GM23338 (cell line): ENCODE data around the gene SPI1. TPM values are rescaled to one million over a fixed set of nuclear protein-coding genes. Genes with fewer than 3 reads are reported as not detected.
A peak's percentile ranks its signal among the peaks of the same experiment; 100 is the strongest.

Experiments
- ATAC-seq: fragments of 200-7000 bp; cut with Tn5 transposase; 3 replicates; pipeline ENCODE4 v1.9.1; 2020
- DNase-seq: peaks from one replicate; pipeline ENCODE4 v3.0.0-alpha.2; 2015; ENCODE audit warnings: low spot score
- H2AFZ ChIP-seq: fragments of 200-600 bp; sonication (generic); 2 replicates; pipeline ENCODE4 v1.8.0; 2016; ENCODE audit warnings: antibody characterized with exemption, mild to moderate bottlenecking, moderate library complexity
- H3F3A ChIP-seq: fragments of 200-600 bp; sonication (generic); replicated peaks from 2 replicates; pipeline ENCODE4 v1.8.0; 2017; ENCODE audit warnings: antibody characterized with exemption, mixed run types, low read depth
- H3K27ac ChIP-seq: fragments of 200-600 bp; sonication (generic); 2 replicates; pipeline ENCODE4 v1.6.1; 2016; ENCODE audit warnings: low read depth
- H3K27me3 ChIP-seq: fragments of 200-600 bp; sonication (generic); 2 replicates; pipeline ENCODE4 v1.8.0; 2016; ENCODE audit warnings: mild to moderate bottlenecking, mixed run types, moderate library complexity; ENCODE audit not compliant: insufficient read depth
- H3K36me3 ChIP-seq: fragments of 200-600 bp; sonication (generic); 2 replicates; pipeline ENCODE4 v1.8.0; 2016; ENCODE audit warnings: mild to moderate bottlenecking; ENCODE audit not compliant: insufficient read depth
- H3K4me1 ChIP-seq: fragments of 200-600 bp; sonication (generic); 2 replicates; pipeline ENCODE4 v1.8.0; 2016; ENCODE audit warnings: mild to moderate bottlenecking, moderate library complexity; ENCODE audit not compliant: insufficient read depth
- H3K4me2 ChIP-seq: fragments of 200-600 bp; sonication (generic); 2 replicates; pipeline ENCODE4 v1.7.1; 2017; ENCODE audit warnings: mixed run types
- H3K4me3 ChIP-seq: fragments of 200-600 bp; sonication (generic); 2 replicates; pipeline ENCODE4 v1.6.1; 2016; ENCODE audit warnings: mixed run types
- H3K79me2 ChIP-seq: fragments of 200-600 bp; sonication (generic); replicated peaks from 2 replicates; pipeline ENCODE4 v1.8.0; 2017; ENCODE audit warnings: mild to moderate bottlenecking; ENCODE audit not compliant: insufficient read depth
- H3K9me2 ChIP-seq: fragments of 200-600 bp; sonication (generic); 2 replicates; pipeline ENCODE4 v1.8.0; 2017; ENCODE audit not compliant: insufficient read depth
- H4K20me1 ChIP-seq: fragments of 200-600 bp; sonication (generic); replicated peaks from 2 replicates; pipeline ENCODE4 v1.8.0; 2017; ENCODE audit warnings: mild to moderate bottlenecking; ENCODE audit not compliant: insufficient read depth
- H3K27ac Mint-ChIP-seq: 2 replicates; pipeline ENCODE4 v1.8.0; 2020; ENCODE audit warnings: inconsistent platforms, mild to moderate bottlenecking, moderate library complexity, mixed read lengths
- H3K27me3 Mint-ChIP-seq: 3 replicates; pipeline ENCODE4 v1.8.0; 2022; ENCODE audit warnings: low read depth, mild to moderate bottlenecking, moderate library complexity, mixed read lengths, inconsistent platforms; ENCODE audit not compliant: insufficient read depth, poor library complexity
- H3K36me3 Mint-ChIP-seq: 3 replicates; pipeline ENCODE4 v1.8.0; 2021; ENCODE audit warnings: low read depth, mild to moderate bottlenecking, inconsistent platforms, moderate library complexity, mixed read lengths
- H3K4me1 Mint-ChIP-seq: 3 replicates; pipeline ENCODE4 v1.8.0; 2020; ENCODE audit warnings: mild to moderate bottlenecking, inconsistent platforms, mixed read lengths
- H3K4me3 Mint-ChIP-seq: 3 replicates; pipeline ENCODE4 v1.8.0; 2021; ENCODE audit warnings: moderate library complexity, mild to moderate bottlenecking, inconsistent platforms, mixed read lengths
- H3K9me3 Mint-ChIP-seq: 3 replicates; pipeline ENCODE4 v1.8.0; 2020; ENCODE audit warnings: moderate library complexity, mild to moderate bottlenecking, inconsistent platforms, mixed read lengths
- CREB1 ChIP-seq: fragments of 250-450 bp; sonication (Bioruptor Pico); IDR thresholded peaks from 2 replicates; pipeline ENCODE4 v1.5.0; 2020; ENCODE audit warnings: low read depth, mild to moderate bottlenecking, moderate library complexity
- CTCF ChIP-seq, 2 experiments: fragments of 200-600 bp in 1 of 2; sonication (generic) in 1 of 2; conservative IDR thresholded peaks; 2 replicates each; pipeline versions ENCODE4 v1.5.1 to v1.6.1; 2016 to 2017; ENCODE audit warnings: antibody characterized with exemption in 2 of 2, low read depth in 2 of 2, mild to moderate bottlenecking in 2 of 2, moderate library complexity in 1 of 2
- ETS1 ChIP-seq: IDR thresholded peaks from 2 replicates; pipeline ENCODE4 v1.6.1; 2016; ENCODE audit warnings: antibody characterized with exemption
- EZH2 ChIP-seq: fragments of 200-600 bp; sonication (generic); IDR thresholded peaks from one replicate; pipeline ENCODE4 v1.8.0; 2017; ENCODE audit warnings: antibody characterized with exemption, mild to moderate bottlenecking, low read depth; ENCODE audit not compliant: unreplicated experiment
- JUNB ChIP-seq: IDR thresholded peaks from one replicate; pipeline ENCODE4 v1.6.1; 2016; ENCODE audit warnings: antibody characterized with exemption; ENCODE audit not compliant: unreplicated experiment
- POLR2AphosphoS5 ChIP-seq: IDR thresholded peaks from 2 replicates; pipeline ENCODE4 v1.6.1; 2016; ENCODE audit warnings: antibody characterized with exemption, low read depth
- REST ChIP-seq: IDR thresholded peaks from one replicate; pipeline ENCODE4 v1.6.1; 2018; ENCODE audit warnings: antibody characterized with exemption; ENCODE audit not compliant: unreplicated experiment
- STAT1 ChIP-seq: IDR thresholded peaks from one replicate; pipeline ENCODE4 v1.6.1; 2016; ENCODE audit warnings: antibody characterized with exemption; ENCODE audit not compliant: unreplicated experiment
- ZNF114 ChIP-seq: fragments of 250-450 bp; sonication (Bioruptor Pico); IDR thresholded peaks from 2 replicates; pipeline ENCODE4 v1.5.0; 2020; ENCODE audit warnings: mild to moderate bottlenecking, moderate library complexity
- ZNF331 ChIP-seq: fragments of 250-450 bp; sonication (Bioruptor Pico); IDR thresholded peaks from 2 replicates; pipeline ENCODE4 v1.5.0; 2020; ENCODE audit warnings: low read depth, mild to moderate bottlenecking, moderate library complexity
- polyA plus RNA-seq: library from polyadenylated mRNA; unstranded; fragments of >200 nt; fragmentation: Nextera tagmentation; extraction: Ambion mirVana; gene quantifications from 2 replicates; pipeline ENCODE4 v1.2.1, GENCODE V29; 2016
- total RNA-seq: library from RNA; depleted of rRNA; stranded (reverse); fragments of >200 nt; shearing (Covaris generic); gene quantifications from 2 replicates; pipeline ENCODE4 v1.2.3, GENCODE V29; 2014

Gene SPI1
- total and polyA plus RNA-seq, 2 experiments from 2014 or later: 0.23 TPM; not detected in 1

- peak overlapping the region; percentile 89 for H2AFZ ChIP-seq
- H3F3A ChIP-seq: peaks cover 23% of the 10 kb centered on the region; the same call in 1 of the 2 replicates
- H3K4me3 ChIP-seq: peak overlapping the region; percentile 53
- Mint-ChIP-seq H3K4me3 (peak overlapping the region; percentile 78), H3K36me3 (no peaks in the 10 kb centered on the region), H3K27ac (peak overlapping the region; percentile 86), H3K9me3 (no peaks in the 10 kb centered on the region), H3K27me3 (peaks cover 17% of the 10 kb centered on the region), H3K4me1 (peaks cover 35% of the 10 kb centered on the region)
- no peaks in the 10 kb centered on the region for H3K79me2 ChIP-seq
- H4K20me1 ChIP-seq: no peaks in the 10 kb centered on the region
- H3K4me2 ChIP-seq: peak overlapping the region; percentile 79
- no peaks in the 10 kb centered on the region for H3K9me2 ChIP-seq
- H3K27ac ChIP-seq: peak overlapping the region; percentile 99
- peak; percentile 75 for DNase-seq
- no peaks in the 10 kb centered on the region for H3K27me3 ChIP-seq
- H3K4me1 ChIP-seq: peaks cover 21% of the 10 kb centered on the region
- TF ChIP-seq POLR2AphosphoS5 (peak; percentile 22; the same call in 1 of the 2 replicates), ETS1 (peak; percentile 17; the same call in 1 of the 2 replicates), EZH2 (no peak)
- H3K36me3 ChIP-seq: no peaks in the 10 kb centered on the region
- peak; percentile 80 for ATAC-seq
These were observed 21.8 kb upstream of the SPI1 start for GRCh38 chr11:47399860-47400767.

GRCh38 chr11:47398551-47398950 is 20.2 kb upstream of the SPI1 start:
- H3K27ac Mint-ChIP-seq: peak overlapping the region; percentile 48; the same call in 1 of the 2 replicates
- H3K4me1 ChIP-seq: peaks cover 21% of the 10 kb centered on the region
- no peaks in the 10 kb centered on the region for H3K36me3 Mint-ChIP-seq
- H3K9me3 Mint-ChIP-seq: no peaks in the 10 kb centered on the region
- no peak overlapping the region for H3K4me3 Mint-ChIP-seq
- no peaks in the 10 kb centered on the region for H3K79me2 ChIP-seq
- H3K36me3 ChIP-seq: no peaks in the 10 kb centered on the region
- no peak for DNase-seq
- no peak overlapping the region for H3K4me2 ChIP-seq
- ATAC-seq: no peak; the same call in 2 of the 3 replicates
- no peaks in the 10 kb centered on the region for H3K27me3 ChIP-seq
- peak overlapping the region; percentile 85 for H2AFZ ChIP-seq
- peaks cover 15% of the 10 kb centered on the region for H3K27me3 Mint-ChIP-seq
- no peaks in the 10 kb centered on the region for H3K9me2 ChIP-seq
- peaks cover 38% of the 10 kb centered on the region for H3K4me1 Mint-ChIP-seq
- H4K20me1 ChIP-seq: no peaks in the 10 kb centered on the region
- no peak overlapping the region for H3K27ac ChIP-seq
- peaks cover 23% of the 10 kb centered on the region; the same call in 1 of the 2 replicates for H3F3A ChIP-seq
- no peak overlapping the region for H3K4me3 ChIP-seq
- TF ChIP-seq POLR2AphosphoS5: no peak
- no peak for TF ChIP-seq REST
- TF ChIP-seq STAT1: no peak
- no peak for TF ChIP-seq ZNF114
- no peak for TF ChIP-seq ZNF331 (CRISPR knock-in tag)
- no peak for TF ChIP-seq CREB1 (CRISPR knock-in tag)
- TF ChIP-seq ETS1: no peak
- TF ChIP-seq JUNB: no peak
- TF ChIP-seq CTCF (conservative IDR thresholded peaks at IDR 0.05; ENCODE audit: low read depth in 2 of 2): no peak
- TF ChIP-seq EZH2: no peak
